Measurements from ENCODE around the gene RASA2.

- TF ChIP-seq, protein P1, sequence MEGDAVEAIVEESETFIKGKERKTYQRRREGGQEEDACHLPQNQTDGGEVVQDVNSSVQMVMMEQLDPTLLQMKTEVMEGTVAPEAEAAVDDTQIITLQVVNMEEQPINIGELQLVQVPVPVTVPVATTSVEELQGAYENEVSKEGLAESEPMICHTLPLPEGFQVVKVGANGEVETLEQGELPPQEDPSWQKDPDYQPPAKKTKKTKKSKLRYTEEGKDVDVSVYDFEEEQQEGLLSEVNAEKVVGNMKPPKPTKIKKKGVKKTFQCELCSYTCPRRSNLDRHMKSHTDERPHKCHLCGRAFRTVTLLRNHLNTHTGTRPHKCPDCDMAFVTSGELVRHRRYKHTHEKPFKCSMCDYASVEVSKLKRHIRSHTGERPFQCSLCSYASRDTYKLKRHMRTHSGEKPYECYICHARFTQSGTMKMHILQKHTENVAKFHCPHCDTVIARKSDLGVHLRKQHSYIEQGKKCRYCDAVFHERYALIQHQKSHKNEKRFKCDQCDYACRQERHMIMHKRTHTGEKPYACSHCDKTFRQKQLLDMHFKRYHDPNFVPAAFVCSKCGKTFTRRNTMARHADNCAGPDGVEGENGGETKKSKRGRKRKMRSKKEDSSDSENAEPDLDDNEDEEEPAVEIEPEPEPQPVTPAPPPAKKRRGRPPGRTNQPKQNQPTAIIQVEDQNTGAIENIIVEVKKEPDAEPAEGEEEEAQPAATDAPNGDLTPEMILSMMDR (IDR thresholded peaks at IDR 0.05), result no peak
- no peak for TF ChIP-seq ZFX (IDR thresholded peaks at IDR 0.05; ENCODE audit: borderline replicate concordance)
Observed at GRCh38 chr3:141519587-141519986, 32.8 kb downstream of the RASA2 start.

Measured in 22Rv1 (cell line).